Karpas-422 (cell line): ENCODE results near the gene NRL. TPM values are rescaled to one million over a fixed set of nuclear protein-coding genes. Genes with fewer than 3 reads are reported as not detected.

Source experiments
- DNase-seq: peaks from one replicate; pipeline ENCODE4 v3.0.0-alpha.2; 2015
- H2AFZ ChIP-seq: fragments of 200-600 bp; sonication (generic); 2 replicates; pipeline ENCODE4 v1.6.1; 2014; ENCODE audit warnings: antibody characterized with exemption, low read length, mixed read lengths
- H3K27ac ChIP-seq: fragments of 200-600 bp; sonication (generic); 2 replicates; pipeline ENCODE4 v1.5.1; 2014; ENCODE audit warnings: mild to moderate bottlenecking, low read length, moderate library complexity
- H3K27me3 ChIP-seq: fragments of 200-600 bp; sonication (generic); 2 replicates; pipeline ENCODE4 v1.6.1; 2014; ENCODE audit warnings: low read length, mixed read lengths
- H3K36me3 ChIP-seq: fragments of 200-600 bp; sonication (generic); 2 replicates; pipeline ENCODE4 v1.6.1; 2014; ENCODE audit warnings: low read length, mixed read lengths; ENCODE audit not compliant: insufficient read depth
- H3K4me1 ChIP-seq: fragments of 200-600 bp; sonication (generic); 2 replicates; pipeline ENCODE4 v1.6.1; 2014; ENCODE audit warnings: mild to moderate bottlenecking, low read length, mixed read lengths
- H3K4me2 ChIP-seq: fragments of 200-600 bp; sonication (generic); 2 replicates; pipeline ENCODE4 v1.6.1; 2014; ENCODE audit warnings: low read length, low read depth, mild to moderate bottlenecking; ENCODE audit not compliant: poor library complexity, severe bottlenecking
- H3K4me3 ChIP-seq: fragments of 200-600 bp; sonication (generic); 2 replicates; pipeline ENCODE4 v1.5.1; 2014; ENCODE audit warnings: mild to moderate bottlenecking, antibody characterized with exemption, low read length, mixed read lengths
- H3K79me2 ChIP-seq: fragments of 200-600 bp; sonication (generic); 2 replicates; pipeline ENCODE4 v1.6.1; 2014; ENCODE audit warnings: mild to moderate bottlenecking, low read length, mixed read lengths
- H3K9ac ChIP-seq: fragments of 200-600 bp; sonication (generic); 2 replicates; pipeline ENCODE4 v1.6.0; 2014; ENCODE audit warnings: low read length
- H3K9me2 ChIP-seq: fragments of 200-600 bp; sonication (generic), shearing (Covaris generic); replicated peaks from 2 replicates; pipeline ENCODE4 v1.6.0; 2014; ENCODE audit warnings: mild to moderate bottlenecking, low read length, moderate library complexity; ENCODE audit not compliant: insufficient read depth
- H3K9me3 ChIP-seq: fragments of 300-700, 200-600 bp; sonication (generic); 2 replicates; pipeline ENCODE4 v1.6.1; 2014; ENCODE audit warnings: low read length, mixed read lengths
- H4K20me1 ChIP-seq: fragments of 200-600 bp; sonication (generic); 2 replicates; pipeline ENCODE4 v1.6.1; 2014; ENCODE audit warnings: mild to moderate bottlenecking, antibody characterized with exemption, low read length, low read depth; ENCODE audit not compliant: insufficient read depth
- total RNA-seq: library from RNA; depleted of rRNA; stranded (reverse); fragments of >200 nt; shearing (Covaris generic); gene quantifications from 2 replicates; pipeline ENCODE4 v1.2.3, GENCODE V29; 2014; ENCODE audit warnings: low replicate concordance

Gene NRL
- total RNA-seq, 1 experiment from 2014 or later: 2.5 TPM

GRCh38 chr14:24087004-24087403 is 27.7 kb downstream of the NRL start:
- H3K4me1 ChIP-seq: peaks cover 7% of the 10 kb centered on the region

GRCh38 chr14:24086193-24086955 is 28.4 kb downstream of the NRL start:
- no peak overlapping the region for H3K4me3 ChIP-seq
- H3K4me2 ChIP-seq: no peak overlapping the region
- no peaks in the 10 kb centered on the region for H3K9me2 ChIP-seq
- no peak for DNase-seq
- no peak overlapping the region for H3K9ac ChIP-seq
- no peaks in the 10 kb centered on the region for H3K79me2 ChIP-seq
- no peak overlapping the region for H2AFZ ChIP-seq
- no peaks in the 10 kb centered on the region for H3K9me3 ChIP-seq
- no peaks in the 10 kb centered on the region for H4K20me1 ChIP-seq
- no peak overlapping the region for H3K27ac ChIP-seq
- no peaks in the 10 kb centered on the region for H3K27me3 ChIP-seq
- H3K4me1 ChIP-seq: peaks cover 14% of the 10 kb centered on the region
- no peaks in the 10 kb centered on the region for H3K36me3 ChIP-seq

More at GRCh38 chr14:24087004-24087403, 27.7 kb downstream of the NRL start:
- no peak overlapping the region for H3K27ac ChIP-seq
- no peaks in the 10 kb centered on the region for H3K27me3 ChIP-seq
- H3K9me3 ChIP-seq: no peaks in the 10 kb centered on the region
- no peak for DNase-seq
- H3K9me2 ChIP-seq: no peaks in the 10 kb centered on the region
- no peaks in the 10 kb centered on the region for H3K79me2 ChIP-seq
- H3K9ac ChIP-seq: no peak overlapping the region
- H3K4me2 ChIP-seq: no peak overlapping the region
- no peak overlapping the region for H3K4me3 ChIP-seq
- H3K36me3 ChIP-seq: no peaks in the 10 kb centered on the region
- no peaks in the 10 kb centered on the region for H4K20me1 ChIP-seq
- H2AFZ ChIP-seq: no peak overlapping the region

GRCh38 chr14:24085215-24085614 is 29.5 kb downstream of the NRL start:
- no peak overlapping the region for H3K27ac ChIP-seq
- H2AFZ ChIP-seq: no peak overlapping the region
- no peak overlapping the region for H3K4me2 ChIP-seq
- H4K20me1 ChIP-seq: no peaks in the 10 kb centered on the region
- no peak overlapping the region for H3K9ac ChIP-seq
- H3K79me2 ChIP-seq: no peaks in the 10 kb centered on the region
- H3K4me3 ChIP-seq: no peak overlapping the region
- no peaks in the 10 kb centered on the region for H3K9me2 ChIP-seq
- H3K27me3 ChIP-seq: no peaks in the 10 kb centered on the region
- no peaks in the 10 kb centered on the region for H3K36me3 ChIP-seq
- DNase-seq: no peak
- H3K9me3 ChIP-seq: no peaks in the 10 kb centered on the region
- peaks cover 17% of the 10 kb centered on the region for H3K4me1 ChIP-seq

GRCh38 chr14:24084440-24084839 is 30.3 kb downstream of the NRL start:
- no peaks in the 10 kb centered on the region for H3K79me2 ChIP-seq
- no peaks in the 10 kb centered on the region for H3K9me3 ChIP-seq
- H3K4me2 ChIP-seq: no peak overlapping the region
- H3K4me3 ChIP-seq: no peak overlapping the region
- DNase-seq: no peak
- H3K9ac ChIP-seq: no peak overlapping the region
- no peaks in the 10 kb centered on the region for H4K20me1 ChIP-seq
- H2AFZ ChIP-seq: no peak overlapping the region
- H3K27me3 ChIP-seq: no peaks in the 10 kb centered on the region
- no peaks in the 10 kb centered on the region for H3K36me3 ChIP-seq
- H3K9me2 ChIP-seq: no peaks in the 10 kb centered on the region
- H3K27ac ChIP-seq: no peak overlapping the region
- H3K4me1 ChIP-seq: peaks cover 23% of the 10 kb centered on the region

- Histone ChIP-seq H3K36me3 (no peaks in the 10 kb centered on the region), H3K27ac (no peak overlapping the region), H2AFZ (no peak overlapping the region), H3K79me2 (no peaks in the 10 kb centered on the region), H3K27me3 (no peaks in the 10 kb centered on the region), H3K9me3 (no peaks in the 10 kb centered on the region), H3K9ac (no peak overlapping the region), H3K4me2 (no peak overlapping the region), H3K9me2 (no peaks in the 10 kb centered on the region), H3K4me3 (no peak overlapping the region), H4K20me1 (no peaks in the 10 kb centered on the region), H3K4me1 (peaks cover 25% of the 10 kb centered on the region)
- no peak for DNase-seq
Observed at GRCh38 chr14:24083462-24083861, 31.3 kb downstream of the NRL start.

GRCh38 chr14:24082411-24083080 is 32.2 kb downstream of the NRL start:
- Histone ChIP-seq H3K36me3 (no peaks in the 10 kb centered on the region), H3K9ac (no peak overlapping the region), H4K20me1 (no peaks in the 10 kb centered on the region), H3K4me2 (no peak overlapping the region), H3K4me1 (peaks cover 34% of the 10 kb centered on the region), H3K4me3 (no peak overlapping the region), H3K79me2 (no peaks in the 10 kb centered on the region), H2AFZ (no peak overlapping the region), H3K27ac (no peak overlapping the region), H3K27me3 (no peaks in the 10 kb centered on the region), H3K9me3 (no peaks in the 10 kb centered on the region), H3K9me2 (no peaks in the 10 kb centered on the region)
- DNase-seq: no peak

- no peaks in the 10 kb centered on the region for H4K20me1 ChIP-seq
- no peaks in the 10 kb centered on the region for H3K9me2 ChIP-seq
- no peak overlapping the region for H3K27ac ChIP-seq
- DNase-seq: no peak
- H3K9ac ChIP-seq: peak overlapping the region; percentile 73
- H3K36me3 ChIP-seq: no peaks in the 10 kb centered on the region
- H3K27me3 ChIP-seq: no peaks in the 10 kb centered on the region
- peak overlapping the region; percentile 90 for H2AFZ ChIP-seq
- H3K9me3 ChIP-seq: no peaks in the 10 kb centered on the region
- peaks cover 36% of the 10 kb centered on the region for H3K4me1 ChIP-seq
- no peaks in the 10 kb centered on the region for H3K79me2 ChIP-seq
- peak overlapping the region; percentile 85 for H3K4me2 ChIP-seq
- peak overlapping the region; percentile 81 for H3K4me3 ChIP-seq
Observed at GRCh38 chr14:24081739-24082211, 33.0 kb downstream of the NRL start.

GRCh38 chr14:24080888-24081738 is 33.6 kb downstream of the NRL start:
- peak; percentile 93 for DNase-seq
- Histone ChIP-seq H3K27me3 (no peaks in the 10 kb centered on the region), H3K4me3 (peak overlapping the region; percentile 81), H3K9me2 (no peaks in the 10 kb centered on the region), H3K79me2 (no peaks in the 10 kb centered on the region), H2AFZ (peak overlapping the region; percentile 90), H3K9me3 (no peaks in the 10 kb centered on the region), H3K27ac (no peak overlapping the region), H3K4me1 (peaks cover 36% of the 10 kb centered on the region), H3K4me2 (peak overlapping the region; percentile 85), H3K36me3 (no peaks in the 10 kb centered on the region), H4K20me1 (no peaks in the 10 kb centered on the region), H3K9ac (peak overlapping the region; percentile 73)
